Measurements from ENCODE around the gene PLPP1. TPM values are rescaled to one million over a fixed set of nuclear protein-coding genes. Genes with fewer than 3 reads are reported as not detected.

Gene PLPP1
- total RNA-seq, 2 donors from 2014 or later: 29.0 to 100 TPM

DNA sequence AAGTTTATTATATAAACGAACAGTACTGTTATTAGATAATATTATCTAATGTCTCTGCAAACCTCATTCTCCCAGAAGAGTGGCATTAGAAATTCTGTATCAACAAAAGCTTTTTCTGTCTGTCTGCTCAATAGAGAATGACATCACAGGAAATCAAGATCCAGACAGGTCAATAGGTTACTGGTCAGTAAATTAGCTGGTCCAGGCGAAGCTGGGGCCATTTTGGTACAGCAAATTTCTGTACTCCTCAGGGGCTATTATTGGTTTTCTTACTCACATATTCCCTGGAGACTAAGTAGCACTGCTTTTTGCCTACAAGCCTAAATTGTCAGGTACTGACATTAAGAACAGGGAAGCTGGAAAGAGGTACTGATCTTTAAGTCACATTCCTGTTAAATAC is 80.5 kb downstream of the PLPP1 start:
- Mint-ChIP-seq H3K27ac (no peak overlapping the region), H3K9me3 (no peaks in the 10 kb centered on the region), H3K36me3 (ENCODE audit: low read depth) (peaks cover 58% of the 10 kb centered on the region), H3K4me3 (no peak overlapping the region), H3K4me1 (peaks cover 12% of the 10 kb centered on the region), H3K27me3 (ENCODE audit: insufficient read depth) (no peaks in the 10 kb centered on the region)
- WGBS, 2 experiments (ENCODE audit: insufficient coverage in 1 of 2, insufficient read length in 1 of 2): 75 to 96% methylated on average over 1 of the region's 2 CpGs
- H3K9ac ChIP-seq (ENCODE audit: extremely low read depth, low read length, poor library complexity, severe bottlenecking): no peak overlapping the region
- H3K4me3 ChIP-seq (ENCODE audit: low read length): no peak overlapping the region
- H3K27ac ChIP-seq (ENCODE audit: low read depth, low read length): no peak overlapping the region
- no peaks in the 10 kb centered on the region for H3K9me3 ChIP-seq (ENCODE audit: control insufficient read depth, low read length)
- TF ChIP-seq, protein P1, sequence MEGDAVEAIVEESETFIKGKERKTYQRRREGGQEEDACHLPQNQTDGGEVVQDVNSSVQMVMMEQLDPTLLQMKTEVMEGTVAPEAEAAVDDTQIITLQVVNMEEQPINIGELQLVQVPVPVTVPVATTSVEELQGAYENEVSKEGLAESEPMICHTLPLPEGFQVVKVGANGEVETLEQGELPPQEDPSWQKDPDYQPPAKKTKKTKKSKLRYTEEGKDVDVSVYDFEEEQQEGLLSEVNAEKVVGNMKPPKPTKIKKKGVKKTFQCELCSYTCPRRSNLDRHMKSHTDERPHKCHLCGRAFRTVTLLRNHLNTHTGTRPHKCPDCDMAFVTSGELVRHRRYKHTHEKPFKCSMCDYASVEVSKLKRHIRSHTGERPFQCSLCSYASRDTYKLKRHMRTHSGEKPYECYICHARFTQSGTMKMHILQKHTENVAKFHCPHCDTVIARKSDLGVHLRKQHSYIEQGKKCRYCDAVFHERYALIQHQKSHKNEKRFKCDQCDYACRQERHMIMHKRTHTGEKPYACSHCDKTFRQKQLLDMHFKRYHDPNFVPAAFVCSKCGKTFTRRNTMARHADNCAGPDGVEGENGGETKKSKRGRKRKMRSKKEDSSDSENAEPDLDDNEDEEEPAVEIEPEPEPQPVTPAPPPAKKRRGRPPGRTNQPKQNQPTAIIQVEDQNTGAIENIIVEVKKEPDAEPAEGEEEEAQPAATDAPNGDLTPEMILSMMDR (conservative IDR thresholded peaks at IDR 0.05): no peak
- peaks cover 80% of the 10 kb centered on the region for H3K36me3 ChIP-seq (ENCODE audit: control insufficient read depth, insufficient read depth, low read length)
- DNase-seq: no peak
- H3K4me1 ChIP-seq (ENCODE audit: control insufficient read depth, insufficient read depth, low read length): no peaks in the 10 kb centered on the region
- H3K27me3 ChIP-seq (ENCODE audit: control insufficient read depth, insufficient read depth, low read length, poor library complexity, severe bottlenecking): no peaks in the 10 kb centered on the region

DNA sequence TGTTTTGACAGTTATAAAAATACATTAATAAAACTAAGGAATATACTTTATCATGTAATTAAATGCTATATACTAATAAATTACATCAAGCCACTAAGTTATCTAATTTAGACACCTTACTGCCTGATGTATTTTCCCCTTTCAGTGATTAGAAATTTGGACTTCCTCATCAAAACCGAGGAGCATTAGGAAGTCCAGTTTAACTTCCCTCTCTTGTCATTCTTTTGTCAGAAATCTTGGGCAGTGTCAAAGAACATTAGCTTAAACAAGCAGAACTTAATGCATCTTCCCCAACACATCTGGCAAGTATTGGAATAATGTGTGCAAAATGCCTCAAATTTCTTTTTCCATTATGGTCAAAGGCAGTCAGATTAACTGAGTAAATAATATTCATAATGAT is 81.6 kb downstream of the PLPP1 start:
- Mint-ChIP-seq H3K4me1 (peaks cover 12% of the 10 kb centered on the region), H3K36me3 (ENCODE audit: low read depth) (peaks cover 69% of the 10 kb centered on the region), H3K27me3 (ENCODE audit: insufficient read depth) (no peaks in the 10 kb centered on the region), H3K27ac (no peak overlapping the region), H3K4me3 (no peak overlapping the region), H3K9me3 (no peaks in the 10 kb centered on the region)
- no peaks in the 10 kb centered on the region for H3K27me3 ChIP-seq (ENCODE audit: control insufficient read depth, insufficient read depth, low read length, poor library complexity, severe bottlenecking)
- no peak overlapping the region for H3K9ac ChIP-seq (ENCODE audit: extremely low read depth, low read length, poor library complexity, severe bottlenecking)
- H3K4me3 ChIP-seq (ENCODE audit: low read length): no peak overlapping the region
- TF ChIP-seq, protein P1 (conservative IDR thresholded peaks at IDR 0.05): no peak
- no peak overlapping the region for H3K27ac ChIP-seq (ENCODE audit: low read depth, low read length)
- no peaks in the 10 kb centered on the region for H3K4me1 ChIP-seq (ENCODE audit: control insufficient read depth, insufficient read depth, low read length)
- 82 to 94% methylated on average over 1 of the region's 1 CpG for WGBS, 2 experiments (ENCODE audit: insufficient coverage in 1 of 2, insufficient read length in 1 of 2)
- peaks cover 79% of the 10 kb centered on the region for H3K36me3 ChIP-seq (ENCODE audit: control insufficient read depth, insufficient read depth, low read length)
- no peaks in the 10 kb centered on the region for H3K9me3 ChIP-seq (ENCODE audit: control insufficient read depth, low read length)
- DNase-seq: no peak

DNA sequence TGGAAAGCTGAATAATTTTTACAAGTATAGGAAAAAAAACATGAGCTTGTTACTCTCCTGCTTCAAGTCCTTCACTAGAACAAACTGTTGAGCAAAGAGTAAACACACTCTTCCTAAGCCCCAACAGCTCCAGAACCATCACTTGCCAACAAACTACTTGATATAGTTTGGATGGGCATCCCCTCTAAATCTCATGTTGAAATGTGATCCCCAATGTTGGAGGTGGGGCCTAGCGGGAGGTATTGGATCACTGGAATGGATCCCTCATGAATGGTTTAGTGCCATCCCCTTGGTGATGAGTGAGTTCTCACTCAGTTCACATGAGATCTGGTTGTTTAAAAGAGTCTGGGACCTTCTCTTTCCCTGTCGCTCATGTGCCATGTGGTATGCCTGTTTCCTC is 82.8 kb downstream of the PLPP1 start:
- Histone ChIP-seq H3K27me3 (ENCODE audit: control insufficient read depth, insufficient read depth, low read length, poor library complexity, severe bottlenecking) (no peaks in the 10 kb centered on the region), H3K4me3 (ENCODE audit: low read length) (no peak overlapping the region), H3K4me1 (ENCODE audit: control insufficient read depth, insufficient read depth, low read length) (no peaks in the 10 kb centered on the region), H3K27ac (ENCODE audit: low read depth, low read length) (no peak overlapping the region), H3K36me3 (ENCODE audit: control insufficient read depth, insufficient read depth, low read length) (peaks cover 84% of the 10 kb centered on the region), H3K9me3 (ENCODE audit: control insufficient read depth, low read length) (no peaks in the 10 kb centered on the region), H3K9ac (ENCODE audit: extremely low read depth, low read length, poor library complexity, severe bottlenecking) (no peak overlapping the region)
- Mint-ChIP-seq H3K4me3 (no peak overlapping the region), H3K27ac (peak overlapping the region; percentile 22), H3K27me3 (ENCODE audit: insufficient read depth) (no peaks in the 10 kb centered on the region), H3K4me1 (peaks cover 12% of the 10 kb centered on the region), H3K9me3 (no peaks in the 10 kb centered on the region), H3K36me3 (ENCODE audit: low read depth) (peaks cover 74% of the 10 kb centered on the region)
- 93 to 100% methylated on average over 1 to 2 of the region's 2 CpGs for WGBS, 2 experiments (ENCODE audit: insufficient coverage in 1 of 2, insufficient read length in 1 of 2)
- TF ChIP-seq, protein P1 (conservative IDR thresholded peaks at IDR 0.05): no peak
- DNase-seq: no peak
